HG02973 (cell line): ENCODE measurements around the gene PIK3R3.

Experiments used
- ATAC-seq: cut with Tn5 transposase; IDR thresholded peaks from one replicate; pipeline ENCODE4 v1.9.1; 2021; ENCODE audit warnings: moderate library complexity; ENCODE audit not compliant: unreplicated experiment

Gene PIK3R3

GRCh38 chr1:46158312-46159281 lies 26.2 kb upstream of the PIK3R3 start:
- no peak for ATAC-seq

GRCh38 chr1:46157916-46158311 lies 25.5 kb upstream of the PIK3R3 start:
- no peak for ATAC-seq

GRCh38 chr1:46153732-46154131 lies 21.3 kb upstream of the PIK3R3 start:
- ATAC-seq = no peak

GRCh38 chr1:46153228-46153627 lies 20.8 kb upstream of the PIK3R3 start:
- no peak for ATAC-seq

GRCh38 chr1:46152016-46152415 lies 19.6 kb upstream of the PIK3R3 start:
- ATAC-seq = no peak

- ATAC-seq = no peak
Observed at GRCh38 chr1:46150085-46150484, 17.7 kb upstream of the PIK3R3 start.

GRCh38 chr1:46148318-46148717 lies 15.9 kb upstream of the PIK3R3 start:
- ATAC-seq = no peak

GRCh38 chr1:46137916-46138315 lies 5.5 kb upstream of the PIK3R3 start:
- no peak for ATAC-seq

GRCh38 chr1:46136711-46137110 lies 4.3 kb upstream of the PIK3R3 start:
- ATAC-seq = no peak

GRCh38 chr1:46134660-46135331 lies 2.4 kb upstream of the PIK3R3 start:
- ATAC-seq = no peak

GRCh38 chr1:46133781-46134350 lies 1.4 kb upstream of the PIK3R3 start:
- no peak for ATAC-seq

GRCh38 chr1:46133181-46133658 lies 791 bp upstream of the PIK3R3 start:
- ATAC-seq = peak; percentile 45

- no peak for ATAC-seq
Observed at GRCh38 chr1:46131712-46132528, 509 bp downstream of the PIK3R3 start.

- no peak for ATAC-seq
Observed at GRCh38 chr1:46131093-46131492, 1.3 kb downstream of the PIK3R3 start.

- ATAC-seq = no peak
Observed at GRCh38 chr1:46130606-46131005, 1.8 kb downstream of the PIK3R3 start.

- ATAC-seq = no peak
Observed at GRCh38 chr1:46130121-46130520, 2.3 kb downstream of the PIK3R3 start.

- no peak for ATAC-seq
Observed at GRCh38 chr1:46128344-46128743, 4.1 kb downstream of the PIK3R3 start.

- ATAC-seq = no peak
Observed at GRCh38 chr1:46118856-46119255, 13.6 kb downstream of the PIK3R3 start.

GRCh38 chr1:46117810-46118494 lies 14.5 kb downstream of the PIK3R3 start:
- no peak for ATAC-seq

- ATAC-seq = no peak
Observed at GRCh38 chr1:46114925-46115603, 17.4 kb downstream of the PIK3R3 start.
